ENCODE measurements around the gene ETS2.

Gene ETS2

GRCh38 chr21:38813547-38813946, 7.8 kb downstream of the ETS2 start:
- ChIA-PET POLR2A (no interaction called here), CTCF (no interaction called here)
- TF ChIP-seq NFRKB (IDR thresholded peaks at IDR 0.05) (no peak), SP1 (IDR thresholded peaks at IDR 0.05) (no peak), ELF4 (IDR thresholded peaks at IDR 0.05) (no peak), ARNT (IDR thresholded peaks at IDR 0.05) (no peak), HDGF (IDR thresholded peaks at IDR 0.05; ENCODE audit: borderline replicate concordance) (no peak), ZNF384 (IDR thresholded peaks at IDR 0.05) (no peak), BHLHE40 (IDR thresholded peaks at IDR 0.05; ENCODE audit: borderline replicate concordance) (no peak), TARDBP (IDR thresholded peaks at IDR 0.05) (no peak)
- no peak for DNase-seq (ENCODE audit: extremely low spot score)

GRCh38 chr21:38814126-38815059, 8.7 kb downstream of the ETS2 start:
- TF ChIP-seq TARDBP (IDR thresholded peaks at IDR 0.05) (no peak), LEF1 (IDR thresholded peaks at IDR 0.05; ENCODE audit: borderline replicate concordance) (no peak), PKNOX1 (IDR thresholded peaks at IDR 0.05) (no peak), FOXA1 (IDR thresholded peaks at IDR 0.05) (no peak), ELF4 (IDR thresholded peaks at IDR 0.05) (no peak), L3MBTL2 (conservative IDR thresholded peaks at IDR 0.05) (no peak), ARNT (IDR thresholded peaks at IDR 0.05) (no peak), SP1 (IDR thresholded peaks at IDR 0.05) (no peak), FOXK2 (IDR thresholded peaks at IDR 0.05) (no peak), BHLHE40 (IDR thresholded peaks at IDR 0.05; ENCODE audit: borderline replicate concordance) (no peak), CTBP1 (IDR thresholded peaks at IDR 0.05; ENCODE audit: borderline replicate concordance) (no peak), ZNF384 (IDR thresholded peaks at IDR 0.05) (no peak), SUZ12 (IDR thresholded peaks at IDR 0.05) (no peak), NFRKB (IDR thresholded peaks at IDR 0.05) (no peak)
- ChIA-PET POLR2A (no interaction called here), CTCF (no interaction called here)
- DNase-seq (ENCODE audit: extremely low spot score) = no peak

- CTCF ChIA-PET = no interaction called here
- no peak for DNase-seq (ENCODE audit: extremely low spot score)
- POLR2A ChIA-PET = no interaction called here
- TF ChIP-seq NFRKB (IDR thresholded peaks at IDR 0.05) = no peak
- TF ChIP-seq CTBP1 (IDR thresholded peaks at IDR 0.05; ENCODE audit: borderline replicate concordance) = no peak
- no peak for TF ChIP-seq LEF1 (IDR thresholded peaks at IDR 0.05; ENCODE audit: borderline replicate concordance)
- no peak for TF ChIP-seq TARDBP (IDR thresholded peaks at IDR 0.05)
- TF ChIP-seq FOXM1 (IDR thresholded peaks at IDR 0.05; ENCODE audit: borderline replicate concordance) = no peak
- no peak for TF ChIP-seq ELF4 (IDR thresholded peaks at IDR 0.05)
- no peak for TF ChIP-seq FOXK2 (IDR thresholded peaks at IDR 0.05)
- TF ChIP-seq L3MBTL2 (conservative IDR thresholded peaks at IDR 0.05) = no peak
- no peak for TF ChIP-seq BHLHE40 (IDR thresholded peaks at IDR 0.05; ENCODE audit: borderline replicate concordance)
- no peak for TF ChIP-seq ZNF384 (IDR thresholded peaks at IDR 0.05)
- TF ChIP-seq SP1 (IDR thresholded peaks at IDR 0.05) = no peak
- no peak for TF ChIP-seq FOXA1 (IDR thresholded peaks at IDR 0.05)
- TF ChIP-seq HDGF (IDR thresholded peaks at IDR 0.05; ENCODE audit: borderline replicate concordance) = no peak
- no peak for TF ChIP-seq PKNOX1 (IDR thresholded peaks at IDR 0.05)
- TF ChIP-seq SUZ12 (IDR thresholded peaks at IDR 0.05) = no peak
These were observed 9.3 kb downstream of the ETS2 start for GRCh38 chr21:38815060-38815405.

- ChIA-PET POLR2A (no interaction called here), CTCF (no interaction called here)
- no peak for TF ChIP-seq SUZ12 (IDR thresholded peaks at IDR 0.05)
- no peak for TF ChIP-seq BHLHE40 (IDR thresholded peaks at IDR 0.05; ENCODE audit: borderline replicate concordance)
- no peak for TF ChIP-seq L3MBTL2 (conservative IDR thresholded peaks at IDR 0.05)
- no peak for TF ChIP-seq TARDBP (IDR thresholded peaks at IDR 0.05)
- no peak for TF ChIP-seq PKNOX1 (IDR thresholded peaks at IDR 0.05)
- TF ChIP-seq FOXK2 (IDR thresholded peaks at IDR 0.05) = no peak
- TF ChIP-seq LEF1 (IDR thresholded peaks at IDR 0.05; ENCODE audit: borderline replicate concordance) = no peak
- DNase-seq (ENCODE audit: extremely low spot score) = no peak
These were observed 10.8 kb downstream of the ETS2 start for GRCh38 chr21:38816400-38816977.

GRCh38 chr21:38817371-38818324, 11.9 kb downstream of the ETS2 start:
- DNase-seq (ENCODE audit: extremely low spot score) = no peak
- POLR2A ChIA-PET = no interaction called here
- CTCF ChIA-PET = no interaction called here
- TF ChIP-seq CTBP1 (IDR thresholded peaks at IDR 0.05; ENCODE audit: borderline replicate concordance) (no peak), HDGF (IDR thresholded peaks at IDR 0.05; ENCODE audit: borderline replicate concordance) (no peak), NFRKB (IDR thresholded peaks at IDR 0.05) (no peak), LEF1 (IDR thresholded peaks at IDR 0.05; ENCODE audit: borderline replicate concordance) (no peak), SP1 (IDR thresholded peaks at IDR 0.05) (no peak), L3MBTL2 (conservative IDR thresholded peaks at IDR 0.05) (no peak), ARNT (IDR thresholded peaks at IDR 0.05) (no peak), ELF4 (IDR thresholded peaks at IDR 0.05) (no peak), SUZ12 (IDR thresholded peaks at IDR 0.05) (no peak), PKNOX1 (IDR thresholded peaks at IDR 0.05) (no peak), FOXK2 (IDR thresholded peaks at IDR 0.05) (no peak), BHLHE40 (IDR thresholded peaks at IDR 0.05; ENCODE audit: borderline replicate concordance) (no peak), ZNF384 (IDR thresholded peaks at IDR 0.05) (no peak), TARDBP (IDR thresholded peaks at IDR 0.05) (no peak)

Data from HEK293T (cell line).